GM12875 (cell line): ENCODE measurements around the gene RAB28.

Source experiments
- H3K4me3 ChIP-seq: one replicate; pipeline ENCODE4 v1.5.1; 2011; ENCODE audit warnings: low read depth, low read length, control low read depth
- TF ChIP-seq, protein P1 (sequence below): IDR thresholded peaks from 2 replicates; pipeline ENCODE4 v1.5.1; 2011; ENCODE audit warnings: low read depth, mild to moderate bottlenecking, control low read depth, inconsistent platforms, low read length, moderate library complexity, borderline replicate concordance; ENCODE audit not compliant: insufficient read depth

Gene RAB28

GRCh38 chr4:13378973-13379759, 105.0 kb downstream of the RAB28 start:
- TF ChIP-seq, protein P1, sequence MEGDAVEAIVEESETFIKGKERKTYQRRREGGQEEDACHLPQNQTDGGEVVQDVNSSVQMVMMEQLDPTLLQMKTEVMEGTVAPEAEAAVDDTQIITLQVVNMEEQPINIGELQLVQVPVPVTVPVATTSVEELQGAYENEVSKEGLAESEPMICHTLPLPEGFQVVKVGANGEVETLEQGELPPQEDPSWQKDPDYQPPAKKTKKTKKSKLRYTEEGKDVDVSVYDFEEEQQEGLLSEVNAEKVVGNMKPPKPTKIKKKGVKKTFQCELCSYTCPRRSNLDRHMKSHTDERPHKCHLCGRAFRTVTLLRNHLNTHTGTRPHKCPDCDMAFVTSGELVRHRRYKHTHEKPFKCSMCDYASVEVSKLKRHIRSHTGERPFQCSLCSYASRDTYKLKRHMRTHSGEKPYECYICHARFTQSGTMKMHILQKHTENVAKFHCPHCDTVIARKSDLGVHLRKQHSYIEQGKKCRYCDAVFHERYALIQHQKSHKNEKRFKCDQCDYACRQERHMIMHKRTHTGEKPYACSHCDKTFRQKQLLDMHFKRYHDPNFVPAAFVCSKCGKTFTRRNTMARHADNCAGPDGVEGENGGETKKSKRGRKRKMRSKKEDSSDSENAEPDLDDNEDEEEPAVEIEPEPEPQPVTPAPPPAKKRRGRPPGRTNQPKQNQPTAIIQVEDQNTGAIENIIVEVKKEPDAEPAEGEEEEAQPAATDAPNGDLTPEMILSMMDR = no peak
- H3K4me3 ChIP-seq = no peak overlapping the region

GRCh38 chr4:13371048-13371447, 113.1 kb downstream of the RAB28 start:
- TF ChIP-seq, protein P1 = no peak
- no peak overlapping the region for H3K4me3 ChIP-seq

DNA sequence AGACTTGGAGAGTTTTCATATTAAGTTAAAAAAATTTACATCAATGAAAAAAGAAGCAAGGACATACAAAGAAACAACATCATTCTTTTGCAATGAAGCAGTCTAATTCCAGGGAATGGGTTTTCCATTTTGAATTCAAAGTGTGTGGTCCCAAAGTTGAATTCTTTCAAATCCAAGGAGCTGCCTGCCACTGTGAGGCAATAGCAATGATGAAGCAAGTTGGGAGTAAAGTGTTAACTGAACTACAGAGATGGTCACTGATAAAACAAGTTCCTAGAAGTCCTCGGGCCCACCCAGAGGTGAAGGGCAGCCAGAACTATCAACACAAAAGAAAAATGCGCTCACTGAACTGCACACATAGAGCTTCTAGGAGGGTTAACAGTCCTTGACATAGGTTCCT, 115.9 kb downstream of the RAB28 start:
- TF ChIP-seq, protein P1 = no peak
- no peak overlapping the region for H3K4me3 ChIP-seq

- no peak overlapping the region for H3K4me3 ChIP-seq
- TF ChIP-seq, protein P1 = no peak
Observed at GRCh38 chr4:13367691-13368090, 116.4 kb downstream of the RAB28 start.

DNA sequence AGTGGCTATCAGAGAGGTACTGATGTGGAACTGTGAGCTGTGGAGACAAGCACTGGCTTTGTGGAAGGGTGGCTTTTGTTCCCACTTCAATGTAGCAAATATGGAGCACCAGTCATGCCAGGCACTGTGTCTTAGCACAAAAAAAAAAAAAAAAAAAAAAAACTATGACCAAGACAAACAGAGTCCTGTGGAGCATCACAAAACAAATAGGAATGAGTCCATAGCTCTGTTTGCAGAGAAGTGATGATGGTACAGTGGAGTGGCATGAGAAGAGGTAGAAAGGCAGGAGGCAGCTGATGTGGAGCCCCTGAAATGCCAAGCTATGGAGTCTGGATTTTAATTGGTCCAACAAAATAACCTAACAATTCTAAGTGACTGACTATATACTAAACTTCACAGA, 116.9 kb downstream of the RAB28 start:
- TF ChIP-seq, protein P1 = no peak
- no peak overlapping the region for H3K4me3 ChIP-seq

GRCh38 chr4:13365195-13365594, 118.9 kb downstream of the RAB28 start:
- no peak overlapping the region for H3K4me3 ChIP-seq
- TF ChIP-seq, protein P1 = no peak

GRCh38 chr4:13364653-13365052, 119.5 kb downstream of the RAB28 start:
- TF ChIP-seq, protein P1 = no peak

More at GRCh38 chr4:13364653-13365052, 119.5 kb downstream of the RAB28 start:
- H3K4me3 ChIP-seq = no peak overlapping the region
